Sigmoid colon (tissue), 3 donors: ENCODE measurements around the gene KRTAP12-2.
"Not testable (repeated sequence)": the region's sequence is repeated elsewhere in the genome, so short reads cannot be mapped to it uniquely, and the experiment has no call there.

Source experiments
- CTCF ChIP-seq, 4 experiments: fragments of 450-650 bp in 3 of 4; fragments of 200-600 bp in 1 of 4; IDR thresholded peaks; one replicate each; pipeline ENCODE4 v1.5.1; 2016 to 2019; ENCODE audit warnings: antibody characterized with exemption in 4 of 4, mild to moderate bottlenecking in 3 of 4, moderate library complexity in 2 of 4
- POLR2A ChIP-seq, 2 donors: fragments of 450-650 bp; IDR thresholded peaks; one replicate each; pipeline ENCODE4 v1.6.1; 2016; ENCODE audit warnings: antibody characterized with exemption in 2 of 2, mild to moderate bottlenecking in 2 of 2, moderate library complexity in 2 of 2

GRCh38 chr21:44697172-44697810 lies 30.6 kb upstream of the KRTAP12-2 start, which contains the start of gene KRTAP10-12:
- TF ChIP-seq POLR2A, CTCF (IDR thresholded peaks at IDR 0.05): not testable (repeated sequence)
